GM06990 (cell line): ENCODE measurements around the gene MYH3.

ENCODE experiments used
- DNase-seq: peaks from one replicate; pipeline ENCODE4 v3.0.0-alpha.2; 2011; ENCODE audit not compliant: insufficient read length; ENCODE audit errors: extremely low read depth
- H3K27me3 ChIP-seq: replicated peaks from 2 replicates; pipeline ENCODE4 v1.6.0; 2011; ENCODE audit warnings: low read length; ENCODE audit not compliant: control insufficient read depth, insufficient read depth
- H3K36me3 ChIP-seq: 2 replicates; pipeline ENCODE4 v1.5.1; 2011; ENCODE audit warnings: low read length; ENCODE audit not compliant: control insufficient read depth, insufficient read depth
- H3K4me3 ChIP-seq: replicated peaks from 2 replicates; pipeline ENCODE4 v1.5.1; 2011; ENCODE audit warnings: low read depth, mild to moderate bottlenecking, control low read depth, low read length
- TF ChIP-seq, protein P1 (sequence below): IDR thresholded peaks from 2 replicates; pipeline ENCODE4 v1.5.1; 2011; ENCODE audit warnings: low read length, control low read depth, mild to moderate bottlenecking, inconsistent platforms; ENCODE audit not compliant: insufficient read depth, poor library complexity, severe bottlenecking

MYH3 gene

DNA sequence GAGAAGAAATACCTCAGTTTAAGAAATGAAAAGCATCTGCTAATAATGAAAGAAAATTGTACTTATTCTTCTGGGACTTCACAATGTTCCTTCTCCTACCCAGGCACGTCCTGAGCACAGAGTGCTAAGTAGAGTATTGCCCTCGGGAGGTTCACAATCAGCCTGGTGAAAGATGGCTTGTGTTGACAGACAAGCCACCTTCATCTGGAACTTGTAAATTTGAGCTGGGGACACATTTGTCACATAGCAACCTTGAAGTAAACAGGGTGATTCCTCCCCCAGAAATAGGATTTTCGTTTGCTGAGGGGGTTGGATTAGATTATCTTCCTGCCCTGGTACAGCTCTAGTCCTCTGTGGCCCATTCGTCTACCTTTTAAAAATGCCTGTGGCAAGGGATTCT lies 73.3 kb downstream of the MYH3 start:
- TF ChIP-seq, protein P1, sequence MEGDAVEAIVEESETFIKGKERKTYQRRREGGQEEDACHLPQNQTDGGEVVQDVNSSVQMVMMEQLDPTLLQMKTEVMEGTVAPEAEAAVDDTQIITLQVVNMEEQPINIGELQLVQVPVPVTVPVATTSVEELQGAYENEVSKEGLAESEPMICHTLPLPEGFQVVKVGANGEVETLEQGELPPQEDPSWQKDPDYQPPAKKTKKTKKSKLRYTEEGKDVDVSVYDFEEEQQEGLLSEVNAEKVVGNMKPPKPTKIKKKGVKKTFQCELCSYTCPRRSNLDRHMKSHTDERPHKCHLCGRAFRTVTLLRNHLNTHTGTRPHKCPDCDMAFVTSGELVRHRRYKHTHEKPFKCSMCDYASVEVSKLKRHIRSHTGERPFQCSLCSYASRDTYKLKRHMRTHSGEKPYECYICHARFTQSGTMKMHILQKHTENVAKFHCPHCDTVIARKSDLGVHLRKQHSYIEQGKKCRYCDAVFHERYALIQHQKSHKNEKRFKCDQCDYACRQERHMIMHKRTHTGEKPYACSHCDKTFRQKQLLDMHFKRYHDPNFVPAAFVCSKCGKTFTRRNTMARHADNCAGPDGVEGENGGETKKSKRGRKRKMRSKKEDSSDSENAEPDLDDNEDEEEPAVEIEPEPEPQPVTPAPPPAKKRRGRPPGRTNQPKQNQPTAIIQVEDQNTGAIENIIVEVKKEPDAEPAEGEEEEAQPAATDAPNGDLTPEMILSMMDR = no peak
- DNase-seq = no peak
- Histone ChIP-seq H3K36me3 (no peaks in the 10 kb centered on the region), H3K4me3 (no peak overlapping the region), H3K27me3 (no peaks in the 10 kb centered on the region; the same call in 1 of the 2 replicates)

DNA sequence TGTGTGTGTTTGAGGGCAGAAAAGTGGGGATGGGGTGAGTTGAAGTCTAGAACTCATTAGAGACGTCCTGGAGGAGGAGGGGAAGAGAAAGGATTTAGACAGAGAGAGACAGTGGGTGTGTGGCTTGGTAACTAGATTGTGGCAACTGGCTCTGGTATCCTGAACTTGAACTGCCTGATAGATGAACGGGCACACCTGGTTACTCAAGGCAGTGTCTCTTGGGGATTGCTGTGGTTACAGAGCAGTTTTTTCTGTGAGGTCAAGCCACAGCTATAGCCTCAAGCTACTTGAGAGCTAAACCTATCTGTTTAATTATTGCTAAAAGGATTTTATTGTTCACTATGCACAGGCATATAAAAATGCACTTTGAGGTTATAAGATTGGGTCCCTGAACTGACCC lies 77.8 kb downstream of the MYH3 start:
- H3K27me3 ChIP-seq = no peaks in the 10 kb centered on the region; the same call in 1 of the 2 replicates
- no peak for DNase-seq

More for the DNA sequence above, 77.8 kb downstream of the MYH3 start:
- TF ChIP-seq, protein P1 = no peak
- H3K4me3 ChIP-seq = no peak overlapping the region
- H3K36me3 ChIP-seq = no peaks in the 10 kb centered on the region
